VCaP (cell line): ENCODE measurements around the gene VPS8.

Source experiments
- H3K27ac ChIP-seq: fragments of 450-650 bp; 2 replicates; pipeline ENCODE4 v1.5.1; 2017
- CTCF ChIP-seq: fragments of 450-650 bp; conservative IDR thresholded peaks from 2 replicates; pipeline ENCODE4 v1.5.1; 2017; ENCODE audit warnings: mild to moderate bottlenecking, moderate library complexity

The VPS8 gene

GRCh38 chr3:185084901-185085300 lies 272.9 kb downstream of the VPS8 start:
- TF ChIP-seq CTCF, result no peak
- H3K27ac ChIP-seq, result no peak overlapping the region

- no peak overlapping the region for H3K27ac ChIP-seq
- TF ChIP-seq CTCF, result no peak
Measured at GRCh38 chr3:185087419-185087818, 275.5 kb downstream of the VPS8 start.

- no peak for TF ChIP-seq CTCF
- H3K27ac ChIP-seq, result no peak overlapping the region
Measured at GRCh38 chr3:185089343-185089742, 277.4 kb downstream of the VPS8 start.

- H3K27ac ChIP-seq, result no peak overlapping the region
- no peak for TF ChIP-seq CTCF
Measured at GRCh38 chr3:185089751-185090150, 277.8 kb downstream of the VPS8 start.

GRCh38 chr3:185090811-185091210 lies 278.8 kb downstream of the VPS8 start:
- TF ChIP-seq CTCF, result no peak
- no peak overlapping the region for H3K27ac ChIP-seq

- no peak overlapping the region for H3K27ac ChIP-seq
- TF ChIP-seq CTCF, result no peak
Measured at GRCh38 chr3:185093116-185093515, 281.1 kb downstream of the VPS8 start.

- H3K27ac ChIP-seq, result no peak overlapping the region
- TF ChIP-seq CTCF, result no peak
Measured at GRCh38 chr3:185094697-185095096, 282.7 kb downstream of the VPS8 start.
